Activated T-cell treated with anti-CD3 and anti-CD28 coated beads, Interleukin-2, amount 50 U/mL, for 72 hours (primary cell): ENCODE results near the gene ZNF695. TPM values are rescaled to one million over a fixed set of nuclear protein-coding genes. Genes with fewer than 3 reads are reported as not detected.

ENCODE experiments used
- ATAC-seq, 2 donors: fragments of 150-1000 bp; cut with Tn5 transposase; replicated peaks in 1 of 2; 2 replicates each; pipeline ENCODE4 v1.10.0; 2021; ENCODE audit warnings: moderate library complexity in 2 of 2, mild to moderate bottlenecking in 1 of 2
- DNase-seq, 2 donors: peaks; one replicate each; pipeline ENCODE4 v3.0.0; 2021 to 2022; ENCODE audit warnings: mixed read lengths in 1 of 2
- H3K27ac Mint-ChIP-seq: one replicate; pipeline ENCODE4 v1.8.0; 2022; ENCODE audit warnings: mild to moderate bottlenecking, moderate library complexity, mixed read lengths
- H3K27me3 Mint-ChIP-seq: one replicate; pipeline ENCODE4 v1.8.0; 2022; ENCODE audit warnings: low read depth, mixed read lengths
- H3K36me3 Mint-ChIP-seq, 2 donors: one replicate each; pipeline ENCODE4 v1.8.0; 2022; ENCODE audit warnings: mixed read lengths in 2 of 2, mild to moderate bottlenecking in 1 of 2; ENCODE audit not compliant: insufficient read depth in 2 of 2
- H3K4me1 Mint-ChIP-seq: one replicate; pipeline ENCODE4 v1.8.0; 2022; ENCODE audit warnings: low read depth, mixed read lengths
- H3K4me3 Mint-ChIP-seq, 2 donors: one replicate each; pipeline ENCODE4 v1.8.0; 2022; ENCODE audit warnings: mild to moderate bottlenecking in 2 of 2, mixed read lengths in 2 of 2, moderate library complexity in 2 of 2
- H3K9me3 Mint-ChIP-seq, 2 donors: one replicate each; pipeline ENCODE4 v1.8.0; 2022; ENCODE audit warnings: mixed read lengths in 2 of 2
- total RNA-seq, 2 donors: library from RNA; stranded (reverse); gene quantifications; one replicate each; pipeline ENCODE4 v1.2.3, GENCODE V29; 2022

ZNF695 gene
- total RNA-seq, 2 donors from 2014 or later, result 1.7 to 6.3 TPM

DNA sequence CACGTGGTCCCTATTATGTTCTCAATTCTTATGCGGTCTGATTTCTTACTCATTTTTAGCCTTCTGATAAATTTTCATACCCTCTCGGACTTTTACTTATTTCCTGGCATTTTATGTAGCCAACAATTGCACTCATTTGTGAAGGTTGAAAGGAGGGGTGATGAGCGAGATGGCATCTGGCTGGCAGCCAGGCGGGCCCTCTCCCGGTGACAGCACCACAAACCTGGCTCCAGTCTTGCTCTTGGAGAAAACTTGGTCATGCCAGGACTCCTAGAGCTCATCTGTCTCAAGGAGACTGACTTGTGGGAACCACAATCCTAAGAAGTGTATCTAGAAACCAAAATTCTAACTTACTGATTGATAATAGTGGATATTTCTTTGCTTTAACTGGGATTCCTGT is 61.5 kb downstream of the ZNF695 start:
- H3K27ac Mint-ChIP-seq, result no peak overlapping the region
- H3K27me3 Mint-ChIP-seq, result no peaks in the 10 kb centered on the region
- H3K4me1 Mint-ChIP-seq, result no peaks in the 10 kb centered on the region
- ATAC-seq, result no peak
- no peaks in the 10 kb centered on the region for H3K9me3 Mint-ChIP-seq
- H3K36me3 Mint-ChIP-seq, result no peaks in the 10 kb centered on the region
- no peak for DNase-seq
- H3K4me3 Mint-ChIP-seq, result no peak overlapping the region

Other genes starting within 250 kb of the ZNF695 start
- gene AHCTF1, start 76.1 kb downstream of the ZNF695 start, total RNA-seq, result 10 to 100 TPM; 37.4 to 45.5 TPM
- gene ZNF670, start 70.8 kb upstream of the ZNF695 start, total RNA-seq, result 1 to 10 TPM; 4.2 to 4.6 TPM
- gene ZNF669, start 96.3 kb upstream of the ZNF695 start, total RNA-seq, result 10 to 100 TPM in 1 of 2 donors, 1 to 10 TPM in 1; 8.3 to 10.5 TPM
- 10 to 100 TPM; 12.9 to 13.0 TPM for gene ZNF124, start 164.0 kb upstream of the ZNF695 start, total RNA-seq
- not detected for gene VN1R5, start 248.0 kb upstream of the ZNF695 start, total RNA-seq